OCI-LY1 (cell line): Measurements from ENCODE around the gene SH2B3.

Experiments used
- H2AFZ ChIP-seq: fragments of 200-600 bp; sonication (generic), shearing (Covaris generic); 2 replicates; pipeline ENCODE4 v1.6.0; 2014; ENCODE audit warnings: antibody characterized with exemption, mild to moderate bottlenecking, low read length
- H3F3A ChIP-seq: fragments of 200-600 bp; sonication (generic), shearing (Covaris generic); 2 replicates; pipeline ENCODE4 v1.6.0; 2014; ENCODE audit warnings: mild to moderate bottlenecking, antibody characterized with exemption, low read length, moderate library complexity; ENCODE audit not compliant: insufficient read depth
- H3K27ac ChIP-seq: fragments of 200-600 bp; sonication (generic); 2 replicates; pipeline ENCODE4 v1.5.1; 2014; ENCODE audit warnings: low read length, mixed run types, mild to moderate bottlenecking, low read depth; ENCODE audit not compliant: poor library complexity, severe bottlenecking
- H3K27me3 ChIP-seq: fragments of 200-600 bp; sonication (generic); 2 replicates; pipeline ENCODE4 v1.6.0; 2014; ENCODE audit warnings: antibody characterized with exemption, mild to moderate bottlenecking, low read length, moderate library complexity; ENCODE audit not compliant: insufficient read depth
- H3K36me3 ChIP-seq: fragments of 200-600 bp; sonication (generic); 2 replicates; pipeline ENCODE4 v1.6.1; 2014; ENCODE audit warnings: mild to moderate bottlenecking, antibody characterized with exemption, low read length, moderate library complexity, mixed read lengths; ENCODE audit not compliant: insufficient read depth
- H3K4me1 ChIP-seq: fragments of 200-600 bp; sonication (generic); 2 replicates; pipeline ENCODE4 v1.5.1; 2014; ENCODE audit warnings: mild to moderate bottlenecking, low read length, moderate library complexity; ENCODE audit not compliant: insufficient read depth, severe bottlenecking
- H3K4me2 ChIP-seq: fragments of 200-600 bp; sonication (generic), shearing (Covaris generic); 2 replicates; pipeline ENCODE4 v1.6.1; 2014; ENCODE audit warnings: low read length
- H3K4me3 ChIP-seq: fragments of 200-600 bp; sonication (generic); 2 replicates; pipeline ENCODE4 v1.5.1; 2014; ENCODE audit warnings: low read length, low read depth, mild to moderate bottlenecking, mixed read lengths; ENCODE audit not compliant: poor library complexity, severe bottlenecking
- H3K79me2 ChIP-seq: fragments of 200-600 bp; shearing (Covaris generic); 2 replicates; pipeline ENCODE4 v1.6.1; 2016; ENCODE audit warnings: mixed run types, low read length, mixed read lengths; ENCODE audit not compliant: insufficient read depth
- H3K9ac ChIP-seq: fragments of 200-600 bp; sonication (generic), shearing (Covaris generic); 2 replicates; pipeline ENCODE4 v1.6.1; 2014; ENCODE audit warnings: mild to moderate bottlenecking, low read length, mixed read lengths
- H3K9me2 ChIP-seq: fragments of 200-600 bp; sonication (generic), shearing (Covaris generic); 2 replicates; pipeline ENCODE4 v1.6.1; 2014; ENCODE audit warnings: low read depth, mild to moderate bottlenecking, low read length, mixed read lengths
- H3K9me3 ChIP-seq: fragments of 200-600 bp; shearing (Covaris generic); 2 replicates; pipeline ENCODE4 v1.6.1; 2014; ENCODE audit warnings: low read length, mixed read lengths
- H4K20me1 ChIP-seq: fragments of 200-600 bp; sonication (generic), shearing (Covaris generic); 2 replicates; pipeline ENCODE4 v1.6.0; 2016; ENCODE audit warnings: mild to moderate bottlenecking, low read length; ENCODE audit not compliant: insufficient read depth
- EZH2 ChIP-seq: fragments of 200-600 bp; sonication (generic), shearing (Covaris generic); IDR thresholded peaks from 2 replicates; pipeline ENCODE4 v1.8.0; 2017; ENCODE audit warnings: borderline replicate concordance, mixed run types, mild to moderate bottlenecking, antibody characterized with exemption, low read length, moderate library complexity, mixed read lengths
- TF ChIP-seq, protein P1 (sequence below): fragments of 200-600 bp; sonication (generic), shearing (Covaris generic); IDR thresholded peaks from 2 replicates; pipeline ENCODE4 v1.5.1; 2017; ENCODE audit warnings: mild to moderate bottlenecking, antibody characterized with exemption, low read length, moderate library complexity, mixed read lengths

SH2B3 gene

DNA sequence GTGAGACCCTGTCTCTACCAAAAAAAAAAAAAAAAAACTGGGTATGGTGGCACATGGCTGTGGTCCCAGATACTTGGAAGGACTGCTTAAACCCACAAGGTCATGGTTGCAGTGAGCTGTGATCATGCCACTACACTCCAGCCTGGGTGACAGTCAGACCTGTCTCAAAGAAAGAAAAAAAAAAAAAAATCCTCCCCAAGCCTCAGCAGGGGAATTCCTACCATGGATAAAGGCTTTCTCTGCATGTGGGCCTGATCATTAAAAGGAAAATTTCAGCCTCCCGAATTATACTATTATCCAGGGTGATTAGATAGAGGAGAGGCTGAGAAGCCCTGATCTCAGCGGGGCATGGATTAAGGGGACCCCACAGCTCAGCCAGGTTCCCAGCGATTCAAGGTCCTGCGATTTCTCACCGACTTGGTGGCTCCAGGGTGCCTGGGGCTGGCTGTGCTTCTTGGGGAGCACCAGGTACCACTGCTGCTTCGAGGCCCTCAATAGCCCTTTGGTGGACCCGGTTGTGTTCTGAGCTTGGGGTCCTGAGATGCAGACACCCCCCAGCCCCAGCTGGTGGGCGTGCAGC lies 5.6 kb downstream of the SH2B3 start:
- H3K27ac ChIP-seq: no peak overlapping the region
- H3K4me3 ChIP-seq: no peak overlapping the region
- TF ChIP-seq, protein P1, sequence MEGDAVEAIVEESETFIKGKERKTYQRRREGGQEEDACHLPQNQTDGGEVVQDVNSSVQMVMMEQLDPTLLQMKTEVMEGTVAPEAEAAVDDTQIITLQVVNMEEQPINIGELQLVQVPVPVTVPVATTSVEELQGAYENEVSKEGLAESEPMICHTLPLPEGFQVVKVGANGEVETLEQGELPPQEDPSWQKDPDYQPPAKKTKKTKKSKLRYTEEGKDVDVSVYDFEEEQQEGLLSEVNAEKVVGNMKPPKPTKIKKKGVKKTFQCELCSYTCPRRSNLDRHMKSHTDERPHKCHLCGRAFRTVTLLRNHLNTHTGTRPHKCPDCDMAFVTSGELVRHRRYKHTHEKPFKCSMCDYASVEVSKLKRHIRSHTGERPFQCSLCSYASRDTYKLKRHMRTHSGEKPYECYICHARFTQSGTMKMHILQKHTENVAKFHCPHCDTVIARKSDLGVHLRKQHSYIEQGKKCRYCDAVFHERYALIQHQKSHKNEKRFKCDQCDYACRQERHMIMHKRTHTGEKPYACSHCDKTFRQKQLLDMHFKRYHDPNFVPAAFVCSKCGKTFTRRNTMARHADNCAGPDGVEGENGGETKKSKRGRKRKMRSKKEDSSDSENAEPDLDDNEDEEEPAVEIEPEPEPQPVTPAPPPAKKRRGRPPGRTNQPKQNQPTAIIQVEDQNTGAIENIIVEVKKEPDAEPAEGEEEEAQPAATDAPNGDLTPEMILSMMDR: no peak
- TF ChIP-seq EZH2: no peak
- H3K36me3 ChIP-seq: no peaks in the 10 kb centered on the region
- H3K4me2 ChIP-seq: no peak overlapping the region
- peaks cover 12% of the 10 kb centered on the region for H3K4me1 ChIP-seq
- H2AFZ ChIP-seq: no peak overlapping the region
- H4K20me1 ChIP-seq: no peaks in the 10 kb centered on the region
- no peaks in the 10 kb centered on the region for H3F3A ChIP-seq
- no peaks in the 10 kb centered on the region for H3K27me3 ChIP-seq
- H3K79me2 ChIP-seq: no peaks in the 10 kb centered on the region
- H3K9me3 ChIP-seq: no peaks in the 10 kb centered on the region
- H3K9ac ChIP-seq: no peak overlapping the region
- H3K9me2 ChIP-seq: no peaks in the 10 kb centered on the region

DNA sequence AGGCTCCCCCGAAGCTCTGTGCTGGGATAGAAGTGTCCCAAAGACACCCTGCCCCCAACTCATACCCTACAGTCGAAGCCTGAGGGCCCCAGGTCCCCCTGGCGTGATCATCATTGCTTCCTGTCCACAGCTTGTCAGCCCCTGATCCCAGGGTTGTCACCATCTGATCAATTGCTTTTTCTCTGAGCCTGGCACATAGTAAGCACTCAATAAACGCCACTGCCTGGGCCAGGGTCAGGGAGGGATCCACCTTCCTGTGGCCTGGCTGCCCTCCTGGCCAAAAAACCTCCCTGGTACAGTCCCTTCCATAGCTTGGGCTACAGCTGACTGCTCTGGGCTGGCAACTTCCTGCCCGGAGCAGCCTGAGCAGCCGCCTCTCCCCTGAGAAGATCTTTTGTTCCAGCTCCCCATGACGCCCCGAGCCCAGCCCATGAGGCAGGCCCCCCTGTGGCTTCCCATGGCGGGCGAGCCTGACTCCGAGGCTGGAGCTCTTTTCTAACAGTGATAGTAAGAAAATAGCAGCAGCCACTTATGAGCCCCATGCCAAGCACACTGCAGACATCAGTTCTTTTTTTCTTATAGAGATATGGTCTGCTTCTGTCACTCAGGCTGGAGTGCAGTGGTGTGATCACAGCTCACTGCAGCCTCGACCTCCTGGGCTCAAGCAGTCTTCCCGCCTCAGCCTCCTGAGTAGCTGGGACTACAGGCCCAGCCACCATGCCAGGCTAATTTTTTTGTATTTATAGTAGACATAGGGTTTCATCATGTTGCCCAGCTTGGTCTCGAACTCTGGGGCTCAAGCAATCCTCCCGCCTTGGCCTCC lies 6.5 kb downstream of the SH2B3 start:
- H3K36me3 ChIP-seq: no peaks in the 10 kb centered on the region
- no peak overlapping the region for H3K4me3 ChIP-seq
- H3K9me3 ChIP-seq: no peaks in the 10 kb centered on the region
- H3F3A ChIP-seq: no peaks in the 10 kb centered on the region
- no peak overlapping the region for H2AFZ ChIP-seq
- no peaks in the 10 kb centered on the region for H3K27me3 ChIP-seq
- no peaks in the 10 kb centered on the region for H3K9me2 ChIP-seq
- H3K4me2 ChIP-seq: no peak overlapping the region
- no peaks in the 10 kb centered on the region for H4K20me1 ChIP-seq
- no peaks in the 10 kb centered on the region for H3K79me2 ChIP-seq
- peaks cover 4% of the 10 kb centered on the region for H3K4me1 ChIP-seq
- no peak overlapping the region for H3K27ac ChIP-seq
- TF ChIP-seq, protein P1: no peak
- TF ChIP-seq EZH2: no peak
- H3K9ac ChIP-seq: no peak overlapping the region

DNA sequence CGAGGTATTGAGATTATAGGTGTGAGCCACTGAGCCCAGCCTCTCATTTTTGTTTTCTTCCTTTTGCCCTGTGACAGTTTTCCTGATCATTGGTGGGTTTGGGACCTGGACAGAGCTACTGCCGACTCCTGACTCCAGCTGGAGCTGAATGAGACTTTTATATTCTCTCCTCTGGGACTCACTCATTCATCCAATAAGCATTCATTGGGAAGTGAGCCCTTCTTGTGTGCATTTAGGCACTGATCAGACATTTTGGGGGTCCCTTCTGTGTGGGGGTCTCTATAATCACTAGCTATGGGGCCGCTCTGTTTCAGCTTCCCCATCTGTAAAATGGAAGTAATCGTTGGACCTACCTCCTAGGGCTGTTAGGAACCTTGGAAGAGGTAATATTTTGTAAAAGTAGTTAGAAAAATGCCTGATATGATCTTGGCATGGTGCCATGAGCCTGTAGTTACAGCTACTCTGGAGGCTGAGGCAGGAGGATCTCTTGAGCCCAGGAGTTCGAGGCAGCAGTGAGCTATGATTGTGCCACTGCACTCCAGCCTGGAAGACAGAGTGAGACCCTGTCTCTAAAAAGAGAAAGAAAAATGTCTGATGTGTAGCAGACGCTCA lies 7.2 kb downstream of the SH2B3 start:
- no peak overlapping the region for H3K9ac ChIP-seq
- H3K36me3 ChIP-seq: no peaks in the 10 kb centered on the region
- H3K79me2 ChIP-seq: no peaks in the 10 kb centered on the region

More for the DNA sequence above, 7.2 kb downstream of the SH2B3 start:
- Histone ChIP-seq H4K20me1 (no peaks in the 10 kb centered on the region), H2AFZ (no peak overlapping the region), H3K4me1 (no peaks in the 10 kb centered on the region), H3K4me3 (no peak overlapping the region), H3K9me3 (no peaks in the 10 kb centered on the region), H3F3A (no peaks in the 10 kb centered on the region), H3K27me3 (no peaks in the 10 kb centered on the region), H3K27ac (no peak overlapping the region), H3K4me2 (no peak overlapping the region), H3K9me2 (no peaks in the 10 kb centered on the region)
- TF ChIP-seq, protein P1: no peak
- TF ChIP-seq EZH2: no peak
